ENCODE measurements around the gene OR10S1.
"Not testable (repeated sequence)": the region's sequence is repeated elsewhere in the genome, so short reads cannot be mapped to it uniquely, and the experiment has no call there.

Gene OR10S1, protein sequence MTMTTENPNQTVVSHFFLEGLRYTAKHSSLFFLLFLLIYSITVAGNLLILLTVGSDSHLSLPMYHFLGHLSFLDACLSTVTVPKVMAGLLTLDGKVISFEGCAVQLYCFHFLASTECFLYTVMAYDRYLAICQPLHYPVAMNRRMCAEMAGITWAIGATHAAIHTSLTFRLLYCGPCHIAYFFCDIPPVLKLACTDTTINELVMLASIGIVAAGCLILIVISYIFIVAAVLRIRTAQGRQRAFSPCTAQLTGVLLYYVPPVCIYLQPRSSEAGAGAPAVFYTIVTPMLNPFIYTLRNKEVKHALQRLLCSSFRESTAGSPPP

DNA sequence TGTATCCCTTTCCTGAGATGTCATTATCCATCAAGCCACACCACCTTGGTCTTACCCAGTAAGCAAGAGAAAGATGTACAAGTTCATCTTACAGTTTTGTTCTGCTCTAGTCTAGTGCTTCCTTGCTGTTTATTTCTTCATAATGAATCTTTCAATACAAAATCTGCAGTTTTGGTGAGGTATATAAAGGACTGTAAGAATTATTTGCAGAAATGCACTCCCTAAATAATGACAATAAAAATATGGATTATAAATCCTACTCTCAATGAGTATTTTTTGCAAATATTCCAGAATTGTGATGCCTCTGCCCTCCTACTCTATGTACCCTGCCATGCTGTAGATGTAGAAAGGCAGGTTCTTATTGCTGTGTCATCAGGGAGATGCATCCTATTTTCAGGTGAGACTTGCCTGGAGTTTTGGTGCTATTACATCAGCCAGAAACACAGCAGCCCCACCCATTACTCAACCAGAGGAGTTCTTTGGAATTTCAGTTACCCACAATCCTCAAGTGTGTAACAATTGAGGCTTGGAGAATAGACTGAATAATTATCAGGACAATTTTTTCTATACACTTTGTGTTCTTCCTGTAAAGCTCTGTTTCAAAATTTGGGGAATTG lies at the start of gene OR10S1:
Gene OR10S1, minus strand, starts transcription at position 51 of the 617 bp plus-strand sequence. CDS start 117 bp downstream, outside the sequence.
- no peak for DNase-seq (ENCODE audit: low spot score)

DNA sequence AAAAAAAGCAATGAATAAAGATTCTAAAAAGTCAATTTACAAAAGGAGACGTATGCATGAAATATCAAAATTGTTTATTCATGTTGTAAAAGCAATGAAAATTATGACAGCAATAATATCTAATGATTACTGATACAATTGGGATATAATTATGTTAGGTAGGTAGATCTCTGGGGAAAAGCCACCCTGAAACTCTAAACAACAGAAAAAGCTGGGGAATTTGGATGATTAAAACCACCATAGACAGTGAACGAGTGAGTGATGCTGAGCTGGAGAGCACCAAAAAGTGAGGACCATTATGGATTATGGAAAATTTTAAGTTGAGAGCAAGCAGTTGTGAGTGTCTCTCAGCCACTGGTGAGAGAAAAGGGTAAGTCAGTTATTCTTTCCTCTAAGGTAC lies 48.9 kb upstream of the OR10S1 start, which contains the start of gene OR10G8:
Gene OR10G8, plus strand, starts transcription at position 301 of the 400 bp plus-strand sequence. CDS start 2,825 bp downstream, outside the sequence.
- no peak for DNase-seq (ENCODE audit: low spot score)

DNA sequence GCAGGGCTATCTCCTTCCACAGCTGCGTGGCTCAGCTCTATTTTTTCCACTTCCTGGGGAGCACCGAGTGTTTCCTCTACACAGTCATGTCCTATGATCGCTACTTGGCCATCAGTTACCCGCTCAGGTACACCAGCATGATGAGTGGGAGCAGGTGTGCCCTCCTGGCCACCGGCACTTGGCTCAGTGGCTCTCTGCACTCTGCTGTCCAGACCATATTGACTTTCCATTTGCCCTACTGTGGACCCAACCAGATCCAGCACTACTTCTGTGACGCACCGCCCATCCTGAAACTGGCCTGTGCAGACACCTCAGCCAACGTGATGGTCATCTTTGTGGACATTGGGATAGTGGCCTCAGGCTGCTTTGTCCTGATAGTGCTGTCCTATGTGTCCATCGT lies 38.3 kb upstream of the OR10S1 start:
- not testable (repeated sequence) for DNase-seq (ENCODE audit: low spot score)

DNA sequence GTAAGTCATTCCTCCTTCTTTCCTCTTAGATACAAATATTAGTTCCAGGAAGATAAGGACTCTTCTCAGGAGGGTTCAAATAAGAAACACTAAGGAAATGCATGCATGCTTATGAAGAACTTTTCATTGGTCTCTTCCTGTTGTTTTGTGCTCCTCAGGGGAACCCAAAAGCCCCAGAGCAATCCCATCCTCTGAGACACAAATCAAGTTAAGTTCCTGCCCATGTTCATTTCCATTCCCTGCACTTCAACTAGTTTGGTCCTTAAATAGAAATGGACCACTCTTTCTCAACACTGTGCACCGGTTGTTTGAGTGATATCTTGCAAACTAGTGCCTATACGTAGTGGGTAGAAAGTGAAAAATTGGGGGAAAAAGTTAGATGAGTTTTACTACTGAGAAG lies 35.1 kb upstream of the OR10S1 start, which contains the start of gene OR10G4:
Gene OR10G4, plus strand, starts transcription at position 301 of the 400 bp plus-strand sequence. CDS start 2,578 bp downstream, outside the sequence.
- no peak for DNase-seq (ENCODE audit: low spot score)

DNA sequence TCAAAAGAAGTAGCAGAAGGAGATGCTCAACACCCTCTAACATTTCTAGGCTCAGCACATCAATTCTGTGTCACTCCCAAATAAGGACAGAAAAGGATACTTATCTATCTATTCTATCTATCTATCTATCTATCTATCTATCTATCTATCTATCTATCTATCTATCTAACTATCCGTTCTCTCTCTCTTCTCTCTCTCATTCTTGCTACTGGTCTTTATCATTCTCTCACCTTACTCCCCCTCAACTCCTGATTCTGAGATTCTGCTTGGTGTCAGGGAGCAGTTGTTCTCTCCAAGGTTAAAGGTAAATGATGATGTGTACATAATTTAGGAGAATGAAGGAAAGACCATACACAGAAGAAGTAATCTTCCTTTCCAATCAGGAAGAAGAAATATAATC lies 17.5 kb upstream of the OR10S1 start, which contains the start of gene OR10G6:
Gene OR10G6, minus strand, starts transcription at position 43 of the 400 bp plus-strand sequence. Its CDS starts 0 bp downstream, at position 43.
- no peak for DNase-seq (ENCODE audit: low spot score)

DNA sequence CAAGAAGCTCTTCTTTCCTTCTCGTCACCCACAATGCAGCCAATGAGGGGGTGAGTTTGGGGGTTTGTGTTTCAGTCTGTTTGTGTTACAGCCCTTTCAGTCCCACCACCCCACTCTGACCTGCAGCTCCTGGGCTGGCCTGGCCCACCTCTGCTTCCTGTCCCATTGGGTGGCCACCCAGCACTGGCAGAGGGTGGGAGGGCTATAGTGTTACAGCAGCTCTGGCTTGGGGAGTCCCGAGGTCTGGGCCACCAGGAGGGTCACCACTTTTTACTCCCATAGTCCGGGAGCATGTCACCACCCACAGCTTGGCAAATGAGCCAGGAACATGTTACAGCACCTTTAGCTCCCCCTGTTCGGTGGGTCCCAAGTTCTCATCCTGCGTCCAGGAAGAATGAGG lies 1.7 kb upstream of the OR10S1 start:
- no peak for DNase-seq (ENCODE audit: low spot score)

DNA sequence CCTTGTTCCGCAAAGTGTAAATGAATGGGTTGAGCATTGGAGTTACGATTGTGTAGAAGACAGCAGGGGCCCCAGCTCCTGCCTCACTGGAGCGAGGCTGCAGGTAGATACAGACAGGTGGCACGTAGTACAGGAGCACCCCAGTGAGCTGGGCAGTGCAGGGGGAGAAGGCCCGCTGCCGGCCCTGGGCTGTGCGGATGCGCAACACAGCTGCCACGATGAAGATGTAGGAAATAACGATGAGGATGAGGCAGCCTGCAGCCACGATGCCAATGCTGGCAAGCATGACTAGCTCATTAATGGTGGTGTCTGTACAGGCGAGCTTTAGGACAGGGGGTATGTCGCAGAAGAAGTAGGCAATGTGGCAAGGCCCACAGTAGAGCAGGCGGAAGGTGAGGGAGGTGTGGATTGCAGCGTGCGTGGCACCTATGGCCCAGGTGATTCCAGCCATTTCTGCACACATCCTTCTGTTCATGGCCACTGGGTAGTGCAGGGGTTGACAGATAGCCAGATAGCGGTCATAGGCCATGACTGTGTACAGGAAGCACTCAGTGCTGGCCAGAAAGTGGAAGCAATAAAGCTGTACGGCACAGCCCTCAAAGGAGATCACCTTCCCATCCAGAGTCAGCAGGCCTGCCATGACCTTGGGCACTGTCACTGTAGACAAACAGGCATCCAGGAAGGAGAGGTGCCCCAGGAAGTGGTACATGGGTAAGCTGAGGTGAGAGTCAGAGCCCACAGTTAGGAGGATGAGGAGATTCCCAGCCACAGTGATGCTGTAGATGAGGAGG lies 616 bp downstream of the OR10S1 start:
- no peak for DNase-seq (ENCODE audit: low spot score)

DNA sequence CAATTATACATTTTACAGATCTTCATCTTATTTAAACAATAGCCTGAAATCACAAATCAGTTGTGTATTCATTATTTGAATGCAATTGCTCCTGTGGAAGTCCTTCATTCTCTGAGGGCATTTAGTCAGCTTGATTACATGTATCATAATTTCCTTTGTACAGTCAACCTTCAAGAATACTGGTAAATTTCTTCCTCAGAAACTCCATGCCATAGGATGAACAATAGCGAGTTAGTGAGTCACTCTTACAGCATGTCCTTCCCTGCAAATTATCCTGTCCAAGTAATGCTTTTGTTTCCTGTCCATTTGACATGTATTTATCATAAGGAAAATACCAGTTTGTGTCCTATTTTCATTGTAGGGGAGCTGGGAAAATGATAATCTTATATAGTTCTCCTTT lies 3.8 kb downstream of the OR10S1 start:
- no peak for DNase-seq (ENCODE audit: low spot score)

DNA sequence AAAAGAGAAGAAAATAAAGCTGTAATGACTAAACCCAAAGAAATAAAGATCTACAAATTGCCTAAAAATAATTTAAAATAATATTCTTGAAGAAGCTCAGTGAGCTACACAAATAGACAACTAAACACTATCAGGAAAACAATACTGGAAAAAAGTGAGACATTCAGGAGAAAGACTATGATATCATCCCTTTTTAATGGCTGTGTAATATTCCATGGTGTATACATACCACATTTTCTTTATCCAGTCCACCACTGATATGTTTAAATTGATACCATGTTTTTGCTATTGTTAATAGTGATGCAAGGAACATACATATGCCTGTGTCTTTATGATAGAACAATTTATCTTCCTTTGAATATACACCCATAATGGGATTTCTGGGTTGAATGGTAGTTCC lies 20.8 kb downstream of the OR10S1 start:
- DNase-seq (ENCODE audit: low spot score): no peak

DNA sequence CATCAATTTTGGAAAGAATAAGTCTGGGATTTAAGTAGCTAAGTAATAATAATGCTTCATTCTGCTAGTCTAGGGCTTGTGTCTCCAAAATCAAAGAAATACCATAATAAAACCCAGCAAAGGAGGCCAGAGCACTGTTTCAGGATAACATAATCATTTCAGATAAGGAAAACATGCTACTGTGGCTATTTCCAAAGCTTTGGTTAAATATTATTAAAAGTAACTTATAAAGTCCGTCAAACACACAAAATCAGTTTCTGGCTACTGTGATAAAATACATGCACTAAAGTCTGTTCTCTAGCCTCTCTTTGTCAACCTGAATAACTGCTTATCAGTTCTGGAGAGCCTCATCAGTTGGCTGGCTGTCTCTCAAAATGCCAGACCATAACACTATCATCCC lies 32.4 kb downstream of the OR10S1 start:
- DNase-seq (ENCODE audit: low spot score): no peak

DNA sequence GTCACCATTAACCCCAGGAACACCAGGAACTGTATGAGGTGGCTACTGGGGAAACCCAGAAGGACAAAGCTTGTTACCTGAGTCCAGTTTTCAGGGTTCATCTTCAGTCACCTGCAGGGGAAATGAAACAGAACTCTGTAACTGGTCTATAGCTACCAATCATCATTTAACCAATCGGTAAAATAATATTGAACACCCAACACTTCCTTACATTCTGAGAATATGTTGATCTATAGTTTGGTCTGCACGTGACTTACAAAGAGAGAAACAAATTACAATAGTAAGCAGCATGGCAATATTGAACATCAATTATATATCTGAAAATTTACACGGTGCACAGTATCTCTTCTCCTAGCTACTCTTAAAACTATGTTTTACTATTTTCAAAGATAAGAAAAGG lies 33.8 kb downstream of the OR10S1 start, which contains the start of gene OR6T1:
Gene OR6T1, minus strand, starts transcription at position 101 of the 400 bp plus-strand sequence. Its CDS starts 0 bp downstream, at position 101.
- DNase-seq (ENCODE audit: low spot score): no peak

DNA sequence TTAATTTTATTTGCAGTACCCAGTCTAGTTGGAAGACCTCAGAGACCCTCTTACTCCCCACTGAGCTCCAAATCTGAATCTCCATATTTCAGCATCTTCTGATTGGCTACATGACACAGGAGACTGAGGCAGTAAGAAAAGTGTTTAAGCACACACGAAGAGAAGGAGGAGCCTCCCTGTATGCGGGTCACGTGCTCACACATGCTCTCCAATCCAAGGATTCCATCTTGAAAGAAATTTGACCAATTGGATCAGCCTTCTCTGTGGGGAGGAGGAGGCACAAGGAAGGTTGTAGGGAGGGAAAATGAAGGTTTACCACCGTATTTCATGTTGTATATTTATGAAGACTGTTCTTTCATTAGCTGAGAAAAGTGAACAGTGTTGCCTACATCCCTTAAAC lies 35.2 kb downstream of the OR10S1 start:
- no peak for DNase-seq (ENCODE audit: low spot score)

DNA sequence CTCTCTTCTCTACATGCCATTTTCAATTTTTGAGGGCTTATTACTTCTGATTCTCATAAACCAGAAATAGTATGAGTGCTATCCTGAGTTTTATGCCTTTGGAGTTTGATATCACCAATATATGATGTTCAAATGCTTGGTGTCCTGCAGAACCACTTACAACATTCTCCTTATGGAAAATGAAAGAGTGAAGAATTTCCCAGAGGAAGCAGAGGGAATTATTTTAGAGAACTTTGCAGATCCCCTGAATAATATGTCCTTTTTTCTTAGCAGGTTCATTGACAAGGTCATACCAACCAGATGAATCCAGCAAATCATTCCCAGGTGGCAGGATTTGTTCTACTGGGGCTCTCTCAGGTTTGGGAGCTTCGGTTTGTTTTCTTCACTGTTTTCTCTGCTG lies 38.3 kb downstream of the OR10S1 start, which contains the start of gene OR4D5:
Gene OR4D5, plus strand, starts transcription at position 301 of the 400 bp plus-strand sequence. Its CDS starts 0 bp downstream, at position 301.
- no peak for DNase-seq (ENCODE audit: low spot score)

Data from HuH-7 (cell line).